GM19351 (cell line): ENCODE measurements around the gene UCKL1.
"Not testable (repeated sequence)": the region's sequence is repeated elsewhere in the genome, so short reads cannot be mapped to it uniquely, and the experiment has no call there.

Experiments used
- ATAC-seq: cut with Tn5 transposase; IDR thresholded peaks from one replicate; pipeline ENCODE4 v1.9.1; 2021; ENCODE audit warnings: mild to moderate bottlenecking, moderate library complexity; ENCODE audit not compliant: unreplicated experiment

UCKL1 gene

DNA sequence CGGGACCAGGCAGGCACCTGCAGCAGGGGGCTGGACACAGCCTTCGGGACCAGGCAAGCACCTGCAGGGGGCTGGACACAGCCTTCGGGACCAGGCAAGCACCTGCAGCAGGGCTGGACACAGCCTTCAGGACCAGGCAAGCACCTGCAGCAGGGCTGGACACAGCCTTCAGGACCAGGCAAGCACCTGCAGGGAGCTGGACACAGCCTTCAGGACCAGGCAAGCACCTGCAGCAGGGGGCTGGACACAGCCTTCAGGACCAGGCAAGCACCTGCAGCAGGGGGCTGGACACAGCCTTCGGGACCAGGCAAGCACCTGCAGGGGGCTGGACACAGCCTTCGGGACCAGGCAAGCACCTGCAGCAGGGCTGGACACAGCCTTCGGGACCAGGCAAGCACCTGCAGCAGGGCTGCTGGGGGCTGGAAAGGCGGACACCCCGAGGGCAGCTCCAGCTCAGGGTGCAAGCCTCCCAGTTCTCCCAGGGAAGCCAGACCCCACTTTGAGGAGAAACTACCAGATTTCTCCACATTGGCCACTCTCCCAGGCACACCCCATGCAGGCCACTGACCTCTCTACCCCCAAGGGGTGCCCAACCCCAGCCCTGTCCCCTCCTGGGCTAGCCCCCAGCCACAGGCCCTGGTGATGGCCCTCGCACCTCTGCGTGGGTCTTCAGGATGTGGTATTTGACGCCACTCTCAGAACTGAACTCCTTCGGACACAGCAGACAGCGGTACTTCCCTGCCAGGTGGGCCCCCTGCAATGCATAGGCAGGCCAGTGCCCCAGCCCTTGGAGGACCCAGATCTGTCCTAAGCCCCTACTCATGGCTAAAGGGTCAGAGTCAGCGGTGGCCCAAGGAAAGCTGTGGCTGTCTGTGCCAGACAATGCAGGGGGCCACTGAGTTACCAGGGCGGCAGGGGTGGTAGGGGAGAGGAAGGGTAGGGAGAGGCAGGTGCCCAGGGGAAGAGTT, 4.7 kb upstream of the UCKL1 start:
- ATAC-seq: not testable (repeated sequence)

DNA sequence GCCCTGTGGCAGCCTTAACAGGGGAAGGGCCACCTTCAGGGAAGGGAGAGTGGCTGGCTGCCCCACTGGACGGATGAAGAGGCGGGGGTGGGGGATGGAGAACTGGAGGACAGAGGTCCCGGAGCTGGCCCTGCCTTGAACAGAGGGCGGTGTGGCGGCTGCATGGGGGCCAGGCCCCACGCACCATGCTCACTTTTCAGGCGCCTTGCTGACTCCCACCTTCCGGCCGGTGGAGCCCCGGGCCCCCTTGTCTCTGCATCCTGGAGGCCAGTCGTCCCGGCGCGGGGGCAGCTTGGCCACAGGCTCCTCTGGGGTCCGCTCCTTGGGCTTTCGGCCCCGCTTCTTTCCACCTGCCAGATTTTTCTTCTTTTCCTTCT, 3.5 kb upstream of the UCKL1 start:
- ATAC-seq: no peak

DNA sequence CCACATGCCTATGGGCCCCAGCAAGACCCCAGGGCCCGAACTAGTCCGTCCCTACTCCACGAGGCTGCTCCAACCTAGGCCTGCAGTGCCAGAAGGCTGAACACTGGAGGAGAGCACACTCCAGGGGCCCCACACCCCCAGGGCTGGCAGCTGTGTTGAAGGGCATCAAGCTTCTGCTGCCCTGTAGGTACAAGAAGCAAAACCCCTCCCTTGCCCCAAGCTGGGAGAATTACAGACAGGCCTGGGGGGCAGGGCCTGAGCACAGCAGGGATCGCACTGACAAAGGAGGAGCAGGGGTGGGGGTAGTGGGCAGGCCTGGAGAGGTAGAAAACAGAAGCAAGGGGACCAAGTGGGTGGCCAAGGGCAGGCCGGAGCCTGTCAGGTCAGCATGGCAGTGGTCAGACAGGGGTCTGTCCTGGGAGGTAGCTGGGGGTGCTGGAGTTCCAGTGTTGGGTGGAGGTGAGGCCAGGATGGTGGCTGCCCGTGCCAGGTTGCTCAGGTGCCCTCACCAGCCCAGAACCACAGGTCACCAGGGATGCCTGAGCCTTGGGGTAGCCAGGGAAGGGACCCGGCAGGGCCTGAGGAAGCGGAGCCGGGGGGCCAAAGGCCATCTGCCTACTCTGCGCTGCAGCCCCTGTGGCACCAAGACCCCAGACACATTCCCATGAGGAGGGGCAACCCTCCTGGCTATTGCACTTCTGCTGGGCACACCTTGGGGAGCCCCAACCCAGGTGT, 2.9 kb upstream of the UCKL1 start:
- ATAC-seq: no peak

DNA sequence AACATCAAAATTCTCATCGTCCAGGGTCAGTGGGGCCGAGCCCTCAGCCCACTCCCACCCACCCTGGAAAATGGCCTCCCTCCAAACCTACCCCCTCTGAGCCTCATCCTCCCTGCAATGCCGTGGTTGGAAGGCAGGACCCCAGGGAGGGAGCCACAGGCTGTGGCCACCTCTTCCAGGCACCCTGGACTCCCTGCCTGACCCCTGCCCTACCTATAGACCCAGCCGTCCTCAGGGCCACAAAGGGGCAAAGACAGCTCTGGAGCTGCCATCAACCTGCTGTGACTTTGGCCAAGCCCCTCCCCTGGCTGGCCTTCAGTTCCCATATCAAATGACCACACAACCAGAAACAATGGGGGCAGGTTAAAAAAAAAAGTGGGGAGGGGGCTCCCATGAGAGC, 2.3 kb upstream of the UCKL1 start:
- no peak for ATAC-seq

DNA sequence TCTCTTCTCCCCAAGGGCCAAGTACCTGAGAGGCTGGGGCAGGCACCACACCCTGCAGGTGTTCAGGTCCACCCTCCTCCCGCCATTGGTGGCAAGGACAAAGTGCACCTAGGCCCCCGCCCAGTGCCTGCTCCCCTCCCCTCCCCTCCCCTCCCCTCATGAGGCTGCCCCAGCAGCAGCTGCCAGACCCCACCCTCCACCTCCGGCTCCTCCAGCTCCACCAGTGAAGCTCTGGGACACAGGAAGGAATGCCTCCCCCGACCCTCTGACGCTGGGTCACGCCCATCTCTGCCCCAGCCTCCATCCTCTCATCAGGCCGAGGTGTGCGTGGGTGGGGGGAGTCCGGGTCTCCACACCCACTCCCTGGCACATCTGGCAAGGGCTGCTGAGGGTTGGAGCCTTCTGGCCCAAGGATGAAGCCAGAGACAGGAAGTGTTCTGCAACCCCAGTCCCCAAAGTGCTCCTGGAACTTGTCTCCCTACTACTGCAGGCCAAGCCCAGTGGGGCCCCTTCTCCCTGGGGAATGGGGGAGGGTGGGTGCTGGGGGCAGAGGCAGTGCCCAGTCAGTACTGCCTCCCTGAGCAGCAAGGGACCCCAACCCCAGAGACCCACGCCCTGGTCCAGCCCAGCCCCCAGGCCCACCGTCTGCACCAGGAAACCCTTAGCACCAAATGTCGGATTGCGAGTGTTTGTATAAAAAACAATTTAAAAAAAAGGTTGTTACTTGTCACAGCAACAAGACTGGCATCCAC, 1.6 kb upstream of the UCKL1 start:
- no peak for ATAC-seq

DNA sequence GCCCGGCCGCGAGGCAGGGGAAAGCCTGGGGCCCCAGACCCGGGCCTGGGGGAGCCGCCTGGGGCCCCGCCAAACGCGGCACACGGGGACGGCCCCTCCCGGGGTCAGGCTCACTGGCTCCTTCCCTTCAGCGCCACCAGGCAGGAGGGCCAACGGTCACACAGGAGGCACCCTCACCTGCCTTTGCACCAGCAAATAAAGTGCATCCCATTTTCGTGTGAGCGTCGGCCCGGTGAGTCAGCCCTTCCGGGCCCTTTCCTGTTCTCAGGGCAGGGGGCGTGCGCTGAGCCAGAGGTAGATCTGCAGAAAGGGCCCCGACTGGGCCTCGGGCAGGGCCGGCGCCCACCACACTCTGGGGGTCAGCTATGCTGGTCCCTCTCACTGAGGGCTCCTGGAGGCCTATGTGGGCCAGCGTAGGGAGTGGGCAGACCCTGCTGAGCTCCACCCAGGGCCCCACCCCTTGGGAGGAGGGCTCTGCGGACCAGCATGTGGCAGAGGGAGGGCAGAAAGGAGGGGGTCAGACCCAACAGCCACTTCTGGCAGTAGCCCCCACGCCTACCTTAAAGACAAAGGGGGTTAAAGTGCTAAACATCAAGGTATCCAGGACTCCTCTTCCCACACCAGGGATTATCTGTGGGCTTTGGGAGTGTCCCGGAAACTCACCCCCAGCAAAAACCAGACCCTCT, 931 bp upstream of the UCKL1 start:
- ATAC-seq: no peak

DNA sequence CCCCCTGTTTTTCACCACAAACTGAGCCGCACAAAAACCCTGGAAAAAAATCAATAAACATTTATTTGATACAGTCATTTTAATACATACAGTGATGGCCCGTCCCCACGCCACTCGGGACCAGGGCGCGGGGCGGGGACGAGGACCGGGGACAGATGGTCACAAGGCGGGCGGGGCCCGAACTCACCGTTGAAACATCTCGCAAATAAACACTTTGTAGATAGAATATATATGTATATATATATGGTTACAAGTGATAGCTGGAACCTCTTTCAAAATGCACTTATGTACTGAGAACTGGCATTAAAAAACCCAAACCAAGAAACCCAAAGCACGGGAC, 418 bp upstream of the UCKL1 start:
- ATAC-seq: no peak

DNA sequence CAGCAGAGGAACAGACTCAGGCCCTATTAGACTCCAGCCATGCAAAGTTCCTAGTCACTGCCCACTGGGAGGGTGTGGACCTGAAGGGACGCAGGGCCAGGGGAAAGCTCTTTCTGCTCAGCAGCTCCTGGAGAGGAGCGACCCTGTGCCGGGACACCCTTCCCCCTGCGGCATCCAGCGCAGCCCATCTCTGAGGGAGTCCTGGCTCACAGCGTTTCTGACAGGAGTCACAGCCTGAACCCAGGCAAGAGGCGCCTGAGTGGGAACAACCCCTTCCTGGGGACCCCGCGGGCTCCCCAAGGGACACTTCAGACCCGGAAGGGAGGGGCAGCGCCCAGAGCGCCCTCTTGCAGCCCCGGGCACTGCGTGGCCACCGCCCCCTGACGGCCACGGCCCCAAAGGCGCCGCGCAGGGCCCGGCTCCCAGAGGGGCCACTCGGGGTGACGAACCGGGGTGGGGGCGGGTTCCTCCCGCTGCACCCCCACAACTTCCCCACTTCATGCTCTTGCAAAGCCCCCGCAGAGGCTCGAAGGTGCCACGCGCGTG, 862 bp downstream of the UCKL1 start:
- peak; percentile 2 for ATAC-seq

DNA sequence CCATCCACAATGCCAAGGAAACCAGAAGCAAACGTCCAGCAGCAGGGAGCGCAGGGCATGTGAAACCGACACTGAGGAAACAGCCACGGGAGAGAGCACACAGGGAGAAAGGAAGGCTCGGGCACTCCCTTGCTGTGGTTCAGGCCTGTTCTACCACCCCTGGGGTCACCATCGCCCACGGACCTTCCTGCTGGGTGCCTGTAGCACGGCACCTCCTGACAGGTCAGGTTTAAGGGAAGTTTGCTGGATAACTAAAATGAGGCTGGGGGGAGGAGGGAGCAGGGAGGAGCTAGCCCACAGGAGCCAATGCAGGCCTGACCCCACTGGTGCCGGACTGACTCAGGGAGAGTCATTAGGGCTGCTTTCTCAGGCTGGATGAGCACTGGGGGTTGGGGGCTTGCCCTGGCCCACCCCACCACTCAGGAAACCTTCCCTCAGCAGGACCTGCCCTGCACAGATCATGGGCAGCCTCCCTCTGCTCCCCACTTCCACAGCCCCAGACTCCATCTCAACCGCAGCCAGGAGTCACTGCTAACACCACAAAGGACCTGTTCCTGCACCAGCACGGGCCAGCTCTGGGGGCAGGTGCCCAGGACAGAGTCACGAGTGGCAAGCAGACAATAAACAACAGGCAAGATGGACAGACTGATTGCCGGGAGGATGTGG, 2.3 kb downstream of the UCKL1 start:
- no peak for ATAC-seq

DNA sequence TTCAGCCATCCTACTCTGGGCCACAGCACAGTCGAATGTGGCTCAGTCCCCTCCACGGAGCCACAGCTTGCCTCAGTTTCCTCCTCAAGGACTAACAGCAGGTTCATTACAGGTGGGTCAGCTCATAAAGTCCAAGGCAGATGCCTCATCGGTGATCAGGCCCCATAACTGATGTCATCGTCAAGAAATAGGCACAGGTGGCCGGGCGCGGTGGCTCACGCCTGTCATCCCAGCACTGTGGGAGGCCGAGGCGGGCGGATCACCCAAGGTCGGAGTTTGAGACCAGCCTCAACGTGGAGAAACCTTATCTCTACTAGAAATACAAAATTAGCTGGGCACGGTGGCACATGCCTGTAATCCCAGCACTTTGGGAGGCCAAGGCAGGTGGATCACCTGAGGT, 3.4 kb downstream of the UCKL1 start:
- ATAC-seq: no peak

DNA sequence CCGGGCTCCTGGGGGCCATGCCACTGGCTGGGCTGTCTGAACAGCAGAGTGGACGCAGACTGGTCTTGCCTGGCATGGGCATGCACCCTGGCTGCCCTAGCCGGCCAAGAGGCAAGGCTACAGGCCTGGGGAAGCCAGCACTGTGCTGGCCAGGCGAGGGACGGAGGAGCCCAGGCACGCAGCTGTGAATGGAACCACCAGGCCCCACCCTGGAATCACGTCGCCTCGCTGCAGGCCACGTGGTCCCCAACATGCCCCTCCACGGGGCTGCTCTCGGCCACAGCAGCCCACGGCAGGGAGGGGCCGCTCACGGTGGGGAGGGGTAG, 4.0 kb downstream of the UCKL1 start:
- ATAC-seq: no peak

DNA sequence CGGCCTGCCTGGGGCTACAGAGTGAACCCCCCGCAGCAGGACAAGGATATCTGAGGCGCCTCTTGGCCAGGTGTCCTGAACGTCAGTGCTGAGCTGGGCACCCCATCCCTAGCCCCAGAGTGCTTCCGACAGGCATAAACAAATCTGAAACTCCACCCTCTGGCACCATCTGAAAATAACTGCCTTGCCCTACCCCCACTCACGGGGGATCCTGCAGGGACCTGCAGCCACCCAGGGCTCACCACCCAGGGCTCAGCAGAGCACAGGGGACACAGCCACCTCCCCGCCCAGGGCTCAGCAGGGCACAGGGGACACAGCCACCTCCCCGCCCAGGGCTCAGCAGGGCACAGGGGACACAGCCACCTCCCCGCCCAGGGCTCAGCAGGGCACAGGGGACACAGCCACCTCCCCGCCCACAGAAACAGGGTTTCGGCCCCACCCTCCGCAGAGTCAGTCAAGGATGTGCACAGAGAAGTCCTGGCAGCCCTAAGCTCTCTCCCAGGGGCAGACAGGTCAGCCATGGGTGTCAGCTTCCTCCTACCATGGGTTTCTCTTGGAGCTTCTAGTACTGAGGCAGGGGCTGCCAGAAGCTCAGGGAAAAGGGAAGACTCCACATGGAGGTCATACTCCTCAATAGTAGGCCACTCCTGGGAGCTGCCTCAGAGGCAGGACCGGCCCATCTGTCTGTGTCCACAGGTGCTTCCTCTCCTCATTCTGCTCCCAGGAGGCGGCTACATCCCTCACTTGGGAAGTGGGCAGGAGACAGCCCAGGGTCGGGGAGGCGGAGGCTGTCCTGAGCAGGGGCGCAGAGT, 4.6 kb downstream of the UCKL1 start:
- ATAC-seq: no peak

DNA sequence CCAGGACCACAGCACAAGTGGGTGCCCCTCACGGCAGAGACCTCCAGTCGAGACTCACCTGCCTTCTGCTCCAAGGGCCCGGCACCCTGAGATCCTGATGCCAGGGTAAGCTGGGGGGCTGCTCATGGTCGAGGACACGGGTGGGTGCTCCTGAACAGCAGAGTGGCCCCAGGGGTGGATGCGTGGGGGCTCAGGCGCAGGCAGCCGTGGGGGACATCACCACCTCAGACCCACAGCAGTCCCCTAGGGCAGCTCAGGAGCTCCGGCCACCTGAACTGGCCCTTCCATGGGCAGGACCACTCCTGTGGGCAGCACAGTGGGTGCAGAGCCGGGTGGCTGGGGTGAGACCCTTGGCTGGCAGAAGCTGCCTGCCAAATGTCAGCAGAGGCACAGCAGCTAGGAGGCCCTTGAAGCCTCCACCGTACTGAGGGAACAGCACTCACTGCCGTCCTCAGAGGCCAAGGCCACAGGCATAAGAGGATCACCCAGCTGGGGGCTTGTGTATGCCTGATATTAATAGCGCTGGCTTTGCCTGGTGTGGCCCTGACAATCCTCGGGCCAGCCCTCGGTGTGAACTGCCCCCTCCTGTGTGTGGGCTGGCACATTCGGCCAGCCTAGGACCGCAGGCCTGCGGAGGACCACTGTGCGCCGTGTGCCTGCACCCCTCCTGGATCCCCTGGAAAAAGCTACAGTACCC, 5.4 kb downstream of the UCKL1 start:
- ATAC-seq: no peak

DNA sequence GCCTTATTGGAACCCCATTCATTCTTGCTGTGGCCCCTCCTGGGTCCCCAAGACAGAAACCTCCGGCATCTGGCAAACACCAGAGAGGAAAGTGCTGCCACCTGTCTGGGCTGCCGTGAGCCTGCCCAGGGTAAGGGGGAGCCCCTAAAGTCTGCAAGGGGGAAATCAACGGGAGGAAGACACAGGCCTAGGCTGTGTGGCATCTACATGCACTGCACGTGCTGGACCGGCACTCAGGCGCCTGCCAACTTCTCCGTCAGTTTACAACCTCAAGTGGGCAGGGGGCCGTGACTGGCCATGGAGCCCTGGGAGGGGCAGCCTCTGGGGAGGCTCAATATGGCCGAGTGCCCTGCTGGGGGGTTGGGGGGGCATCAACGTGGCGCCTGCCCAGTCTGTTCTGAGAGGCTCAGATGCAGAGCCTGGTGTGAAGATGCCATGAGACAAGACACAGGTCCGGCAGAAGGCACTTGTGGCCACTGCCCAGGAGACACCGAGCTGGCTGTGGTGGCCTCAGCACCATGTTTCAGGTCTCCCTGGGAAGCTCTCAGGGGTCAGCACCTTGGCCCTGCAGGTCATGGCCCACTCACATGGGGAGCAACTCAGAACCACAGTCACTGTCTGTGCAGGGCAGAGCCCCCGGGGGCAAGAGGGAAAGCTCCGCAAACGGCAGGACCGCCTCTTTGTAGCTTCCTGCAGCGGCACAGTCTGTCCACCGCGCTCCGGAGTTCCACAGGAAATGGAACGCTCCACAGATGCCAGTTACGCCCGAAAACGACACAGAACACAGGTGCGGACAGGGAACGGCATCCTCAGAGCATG, 8.4 kb downstream of the UCKL1 start:
- ATAC-seq: no peak

DNA sequence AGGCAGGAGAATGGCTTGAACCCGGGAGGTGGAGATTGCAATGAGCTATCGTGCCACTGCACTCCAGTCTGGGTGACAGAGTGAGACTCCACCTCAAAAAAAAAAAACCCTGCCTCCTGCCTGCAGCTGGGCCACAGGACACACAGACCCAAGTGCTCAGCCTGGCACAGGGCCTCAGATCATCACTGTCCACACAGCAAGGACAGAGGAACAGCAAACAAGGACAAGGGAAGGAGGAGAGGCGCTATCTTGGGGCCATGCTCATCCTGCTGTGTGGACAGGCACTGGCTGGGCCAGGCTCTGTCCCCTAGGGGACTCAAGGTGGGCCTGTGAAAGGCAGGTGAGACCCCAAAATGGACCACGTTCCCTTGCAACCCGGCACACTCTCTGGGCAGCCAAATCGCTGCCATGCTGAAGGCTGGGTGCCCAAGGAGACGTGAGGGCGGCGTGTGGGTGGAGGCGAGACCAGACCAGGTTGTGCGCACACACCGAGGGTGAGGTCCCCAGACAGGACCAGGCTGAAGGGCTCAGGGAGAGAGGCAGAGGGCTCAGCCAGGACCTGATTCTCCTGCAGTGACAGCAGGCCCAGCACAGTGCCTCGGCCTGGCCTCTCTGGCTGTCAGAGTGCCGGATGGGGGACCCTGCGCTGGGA, 9.1 kb downstream of the UCKL1 start:
- ATAC-seq: no peak

DNA sequence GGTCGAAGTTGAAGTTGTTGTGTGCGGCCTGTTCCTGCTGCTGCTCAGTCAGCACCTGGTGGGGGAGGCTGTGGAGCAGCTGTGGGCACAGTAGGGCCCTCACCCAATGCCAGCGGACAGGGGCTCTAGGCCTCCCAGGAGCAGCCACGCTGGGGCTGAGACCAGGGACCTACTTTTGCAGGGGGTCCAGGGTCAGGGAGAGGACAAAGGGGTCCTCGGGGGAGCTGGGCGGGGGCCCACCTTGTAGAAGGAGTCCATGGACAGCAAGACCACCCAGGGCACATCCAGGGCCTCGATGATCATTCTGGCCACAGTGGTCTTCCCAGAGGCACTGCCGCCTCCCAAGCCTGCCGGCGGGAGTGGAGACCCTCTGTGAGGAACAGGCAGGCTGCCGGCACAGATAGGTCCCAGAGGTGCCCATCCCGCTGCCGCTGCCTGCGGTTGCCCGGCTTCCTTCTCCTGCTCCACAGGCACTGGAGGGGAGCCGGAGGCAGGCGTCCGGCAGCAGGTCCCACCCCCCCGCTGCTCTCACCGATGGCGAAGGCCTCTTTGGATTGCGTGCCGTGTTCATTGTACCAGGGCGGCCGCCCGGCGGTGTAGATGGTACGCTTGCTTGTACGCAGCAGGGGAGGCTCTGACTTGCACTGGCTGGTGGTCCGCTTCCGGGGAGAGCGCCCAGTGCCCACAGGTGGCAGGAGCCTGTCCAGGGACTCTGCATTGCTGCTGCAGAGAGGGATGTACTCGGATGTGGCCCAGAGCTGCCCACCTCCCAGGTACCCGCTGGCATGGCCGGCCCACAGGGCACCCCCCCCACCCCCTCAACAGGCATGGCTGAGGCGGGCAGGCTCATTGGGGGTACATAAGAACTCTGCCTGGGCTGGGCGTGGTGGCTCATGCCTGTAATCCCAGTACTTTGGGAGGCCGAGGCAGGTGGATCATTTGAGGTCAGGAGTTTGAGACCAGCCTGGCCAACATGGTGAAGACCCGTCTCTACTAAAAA, 10.0 kb downstream of the UCKL1 start:
- ATAC-seq: no peak
